Stimulated activated naive CD4-positive, alpha-beta T cell treated with Interleukin-2 at 50 U/mL for 16 hours (primary cell): ENCODE measurements around the gene B4GALNT1.
"Not testable (repeated sequence)": the region's sequence is repeated elsewhere in the genome, so short reads cannot be mapped to it uniquely, and the experiment has no call there.

ENCODE experiments used
- DNase-seq: peaks from one replicate; lab custom pipeline; 2025; lab: John Stamatoyannopoulos, UW

The B4GALNT1 gene

DNA sequence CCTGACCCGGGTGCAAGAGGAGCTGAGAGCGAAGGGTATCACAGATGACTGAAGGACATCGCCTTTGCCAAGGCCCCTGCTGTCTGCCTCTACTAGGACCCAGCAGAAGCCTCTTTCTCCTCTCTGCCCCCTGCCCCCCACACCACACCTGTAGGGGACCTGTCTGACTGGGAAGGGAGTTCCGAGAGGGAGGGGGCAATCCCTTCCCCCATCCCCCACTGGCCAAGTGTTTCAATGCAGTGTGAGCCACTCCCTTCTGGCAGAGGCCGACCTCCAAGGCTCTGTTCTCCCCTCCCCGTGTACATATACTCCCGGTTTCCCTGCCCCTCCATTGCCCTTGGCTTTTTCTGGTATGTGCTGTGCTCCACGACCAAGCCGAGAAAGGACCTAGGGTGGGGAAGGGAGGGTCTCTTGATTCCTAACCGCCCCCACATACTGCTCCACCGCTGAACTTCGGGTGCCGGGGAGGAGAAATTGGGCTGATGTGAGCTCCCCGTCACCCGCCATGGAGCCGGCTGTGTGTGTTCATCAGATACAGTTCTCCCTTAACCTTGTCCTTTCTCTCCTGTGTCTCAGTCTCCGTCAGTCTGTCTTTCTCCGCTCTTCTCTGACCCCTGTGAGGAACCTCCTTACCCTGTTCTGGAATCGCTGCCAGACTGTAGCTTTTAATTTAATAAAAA lies 23.8 kb downstream of the B4GALNT1 start:
- DNase-seq, result no peak

- DNase-seq, result no peak
These were observed 24.9 kb downstream of the B4GALNT1 start for GRCh38 chr12:57607958-57608663.

GRCh38 chr12:57606821-57607220 lies 26.2 kb downstream of the B4GALNT1 start:
- no peak for DNase-seq

GRCh38 chr12:57606399-57606798 lies 26.6 kb downstream of the B4GALNT1 start:
- DNase-seq, result no peak

DNA sequence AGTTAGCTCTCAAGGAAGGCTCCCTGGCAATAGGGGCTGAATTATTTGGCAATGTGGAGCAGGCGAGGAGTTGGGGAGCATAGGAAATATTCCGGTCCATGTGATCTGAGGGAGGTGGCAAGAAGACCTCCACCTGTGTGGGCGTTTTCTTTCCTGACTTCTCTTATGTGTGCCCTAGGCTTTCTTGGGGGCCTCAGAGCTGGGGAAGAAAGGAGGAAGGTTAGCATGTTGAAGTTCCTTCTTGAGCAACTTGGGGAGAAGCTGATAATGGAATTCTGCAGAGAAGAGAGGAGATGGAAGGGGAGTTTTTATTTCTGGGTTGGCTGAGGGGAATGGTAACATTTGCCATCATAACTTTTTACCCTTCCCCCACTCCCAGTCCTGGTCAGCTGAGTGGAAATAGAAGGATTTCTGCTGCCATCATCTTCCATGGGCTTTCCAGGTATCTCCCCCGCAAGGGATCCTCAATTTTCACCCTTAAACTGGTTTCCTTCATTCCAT lies 27.1 kb downstream of the B4GALNT1 start:
- DNase-seq, result no peak

DNA sequence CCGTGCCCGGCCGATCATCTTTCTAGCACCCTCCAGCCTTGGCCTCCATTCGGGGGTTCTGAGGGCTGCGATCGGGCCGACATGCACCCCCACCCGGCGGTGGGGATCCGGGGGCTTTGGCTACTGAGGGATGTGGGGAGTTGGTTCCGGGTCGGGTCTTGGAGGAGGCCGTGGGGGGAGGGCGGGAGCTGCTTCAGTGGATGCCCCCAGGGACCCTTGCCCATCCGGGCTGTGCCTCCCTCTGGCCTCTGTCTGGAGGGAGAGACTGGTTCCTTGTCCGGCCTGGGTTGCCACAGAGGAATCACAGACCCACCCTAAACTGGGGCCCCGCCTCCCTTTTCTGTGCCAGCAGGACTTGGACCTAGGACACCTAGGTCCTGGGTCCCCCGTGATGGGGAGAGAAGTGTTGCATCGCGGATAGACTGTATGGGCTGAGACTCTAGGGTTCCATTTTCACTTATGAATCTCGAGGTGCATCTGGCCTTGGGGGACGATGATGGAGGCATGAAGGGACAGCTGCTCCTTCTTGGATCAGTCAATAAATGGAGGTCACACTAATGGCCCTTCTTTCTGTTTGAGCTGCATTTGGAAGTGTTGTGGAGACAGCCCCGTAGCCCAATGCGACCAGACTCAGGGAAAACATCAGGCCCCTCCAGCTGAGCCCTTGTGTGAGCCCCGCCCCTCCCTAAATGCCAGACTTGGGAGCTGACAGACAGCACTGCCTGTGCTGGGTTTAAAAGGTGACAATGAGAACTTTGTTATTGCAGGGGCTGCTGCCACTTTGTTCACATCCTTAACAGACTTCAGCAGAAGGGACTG lies 27.8 kb downstream of the B4GALNT1 start:
- DNase-seq, result no peak

- DNase-seq, result peak; percentile 28
These were observed 28.5 kb downstream of the B4GALNT1 start, which contains the start of gene DTX3 for GRCh38 chr12:57604454-57604991. Gene DTX3, plus strand, starts transcription at chr12:57604824. Its CDS starts 1,694 bp downstream, at chr12:57606518.

DNA sequence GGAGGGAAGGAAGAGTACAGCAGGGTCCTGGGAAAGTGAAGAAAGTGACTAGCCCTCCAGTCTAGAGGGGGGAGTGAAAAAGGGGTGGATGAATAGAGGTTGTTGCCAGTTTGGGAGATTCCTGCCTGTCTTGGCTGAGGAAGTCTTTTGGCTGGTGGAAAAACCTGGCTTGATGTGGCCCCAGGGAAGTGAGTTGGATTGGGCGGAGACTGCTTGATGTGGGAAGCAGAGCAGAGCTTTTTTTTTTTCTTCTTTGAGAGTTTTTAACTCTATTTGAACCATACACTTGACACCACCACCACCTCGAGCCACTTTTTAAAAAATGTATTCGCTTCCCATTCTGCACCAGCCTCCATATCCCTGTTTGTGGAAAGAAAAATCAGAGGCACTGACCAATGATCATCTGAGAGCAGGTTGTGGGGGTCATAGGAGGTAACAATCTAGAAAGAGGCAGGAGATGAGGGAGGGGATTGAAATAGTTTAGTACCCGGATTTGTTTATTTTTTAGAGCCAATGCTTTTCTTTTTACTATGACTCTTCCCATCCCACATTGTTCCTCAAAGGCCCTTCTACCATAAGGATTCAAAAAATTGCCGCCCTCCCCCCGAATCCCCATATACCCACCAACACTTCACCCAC lies 29.1 kb downstream of the B4GALNT1 start:
- no peak for DNase-seq

- no peak for DNase-seq
These were observed 29.7 kb downstream of the B4GALNT1 start for GRCh38 chr12:57603324-57603723.

DNA sequence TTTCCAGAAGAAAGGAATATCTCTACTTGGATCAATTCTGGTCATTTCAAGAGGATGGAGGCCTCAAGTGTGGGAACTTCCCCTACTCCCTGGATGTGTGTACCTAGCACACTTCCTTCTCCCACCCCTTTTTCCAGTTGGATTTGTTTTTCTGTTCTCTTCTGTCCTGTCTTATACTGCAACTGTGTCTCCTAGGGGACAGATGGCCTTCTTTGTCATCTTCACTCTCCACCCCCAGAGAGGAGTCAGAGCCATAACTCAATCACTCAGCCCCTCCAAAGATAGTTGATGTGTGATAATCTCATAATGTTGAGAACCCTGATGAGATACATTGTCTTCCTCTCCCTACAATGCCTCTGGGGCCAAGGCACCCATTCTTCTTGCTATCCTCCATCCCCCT lies 30.5 kb downstream of the B4GALNT1 start:
- DNase-seq, result no peak

- no peak for DNase-seq
These were observed 32.6 kb downstream of the B4GALNT1 start for GRCh38 chr12:57600395-57600794.

DNA sequence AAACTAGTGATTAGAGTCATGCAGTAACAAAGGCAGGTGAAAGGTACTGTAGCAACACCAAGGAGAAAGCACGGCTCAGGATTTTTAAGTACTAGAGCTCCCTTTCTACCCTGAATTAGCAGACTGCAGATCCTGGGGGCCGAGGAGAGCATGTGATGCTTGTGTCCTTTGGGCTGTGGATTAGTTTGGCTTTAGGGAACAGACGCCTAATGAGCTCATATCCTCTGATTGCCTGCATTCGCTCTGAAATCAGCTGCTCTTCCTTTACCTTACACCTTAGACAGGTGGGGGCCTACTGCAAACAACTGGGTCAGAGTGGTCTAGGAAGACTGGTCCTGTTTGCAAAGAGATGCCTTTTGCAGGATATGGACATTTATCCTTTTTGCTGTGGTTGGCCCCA lies 39.8 kb downstream of the B4GALNT1 start:
- no peak for DNase-seq

- no peak for DNase-seq
These were observed 40.3 kb downstream of the B4GALNT1 start for GRCh38 chr12:57592551-57593165.

- DNase-seq, result no peak
These were observed 41.1 kb downstream of the B4GALNT1 start for GRCh38 chr12:57591782-57592325.

GRCh38 chr12:57590864-57591781 lies 41.9 kb downstream of the B4GALNT1 start, which contains the start of gene PIP4K2C:
Gene PIP4K2C, plus strand, starts transcription at chr12:57591192. Its CDS starts 98 bp downstream, at chr12:57591290.
- DNase-seq, result peak; percentile 77

GRCh38 chr12:57590479-57590863 lies 42.5 kb downstream of the B4GALNT1 start:
- DNase-seq, result no peak

DNA sequence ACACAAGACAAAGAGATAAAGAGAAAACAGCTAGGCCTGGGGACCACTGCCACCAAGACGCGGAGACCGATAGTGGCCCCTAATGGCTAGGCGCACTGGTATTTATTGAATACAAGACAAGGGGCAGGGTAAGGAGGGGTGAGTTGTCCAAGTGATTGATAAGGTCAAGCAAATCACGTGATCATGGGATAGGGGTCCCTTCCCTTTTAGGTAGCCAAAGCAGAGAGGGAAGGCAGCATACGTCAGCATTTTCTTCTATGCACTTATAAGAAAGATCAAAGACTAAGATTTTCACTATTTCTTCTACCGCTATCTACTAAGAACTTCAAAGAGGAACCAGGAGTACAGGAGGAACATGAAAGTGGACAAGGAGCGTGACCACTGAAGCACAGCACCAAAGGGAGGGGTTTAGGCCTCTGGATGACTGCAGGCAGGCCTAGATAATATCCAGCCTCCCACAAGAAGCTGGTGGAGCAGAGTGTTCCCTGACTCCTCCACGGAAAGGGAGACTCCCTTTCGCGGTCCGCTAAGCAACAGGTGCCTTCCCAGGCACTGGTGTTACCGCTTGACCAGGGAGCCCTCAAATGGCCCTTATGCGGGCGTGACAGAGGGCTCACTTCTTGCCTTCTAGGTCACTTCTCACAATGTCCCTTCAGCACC lies 43.9 kb downstream of the B4GALNT1 start:
- DNase-seq, result not testable (repeated sequence)

GRCh38 chr12:57586832-57587429 lies 46.1 kb downstream of the B4GALNT1 start:
- no peak for DNase-seq

- no peak for DNase-seq
These were observed 46.9 kb downstream of the B4GALNT1 start for GRCh38 chr12:57586128-57586527.
